Testis (tissue), 2 donors: ENCODE measurements around the gene VWF.

Experiments
- CTCF ChIP-seq, 3 experiments: fragments of 450-650 bp in 2 of 3; fragments of 200-600 bp in 1 of 3; sonication (generic) in 1 of 3; IDR thresholded peaks; one replicate each; pipeline ENCODE4 v1.5.1; 2016 to 2019; ENCODE audit warnings: antibody characterized with exemption in 3 of 3, mild to moderate bottlenecking in 2 of 3, moderate library complexity in 1 of 3
- POLR2A ChIP-seq: fragments of 450-650 bp; IDR thresholded peaks from one replicate; pipeline ENCODE4 v1.6.1; 2017; ENCODE audit warnings: antibody characterized with exemption, mild to moderate bottlenecking, moderate library complexity

- TF ChIP-seq CTCF (IDR thresholded peaks at IDR 0.05) (no peak), POLR2A (no peak)
Observed at GRCh38 chr12:6047249-6048237, 76.9 kb downstream of the VWF start.
